Type B pancreatic cell (in vitro differentiated cells): ENCODE data around the gene NOL9. TPM values are rescaled to one million over a fixed set of nuclear protein-coding genes. Genes with fewer than 3 reads are reported as not detected.

Experiments used
- DNase-seq: peaks from one replicate; pipeline ENCODE4 v3.0.0; 2021; ENCODE audit warnings: mixed read lengths; ENCODE audit not compliant: unreplicated experiment; ENCODE audit errors: extremely low spot score
- H3K27ac Mint-ChIP-seq: 2 replicates; pipeline ENCODE4 v1.8.0; 2021; ENCODE audit warnings: mild to moderate bottlenecking, mixed read lengths
- H3K27me3 Mint-ChIP-seq: 2 replicates; pipeline ENCODE4 v1.8.0; 2021; ENCODE audit warnings: mixed read lengths
- H3K36me3 Mint-ChIP-seq: 2 replicates; pipeline ENCODE4 v1.8.0; 2021; ENCODE audit warnings: mixed read lengths
- H3K4me1 Mint-ChIP-seq: one replicate; pipeline ENCODE4 v1.8.0; 2021; ENCODE audit warnings: mixed read lengths; ENCODE audit not compliant: unreplicated experiment
- H3K4me3 Mint-ChIP-seq: 2 replicates; pipeline ENCODE4 v1.8.0; 2021; ENCODE audit warnings: mild to moderate bottlenecking, mixed read lengths
- H3K9me3 Mint-ChIP-seq: 2 replicates; pipeline ENCODE4 v1.8.0; 2021; ENCODE audit warnings: mixed read lengths
- CTCF ChIP-seq: fragments of 200-600 bp; sonication (generic); conservative IDR thresholded peaks from 2 replicates; pipeline ENCODE4 v1.5.0; 2021; ENCODE audit warnings: antibody characterized with exemption, mild to moderate bottlenecking
- total RNA-seq: library from RNA; stranded (reverse); gene quantifications from 2 replicates; pipeline ENCODE4 v1.2.1, GENCODE V29; 2021; ENCODE audit warnings: low replicate concordance

Gene NOL9
- total RNA-seq, 1 donor from 2014 or later: 43.0 TPM

- Mint-ChIP-seq H3K27me3 (no peaks in the 10 kb centered on the region), H3K36me3 (no peaks in the 10 kb centered on the region), H3K9me3 (no peaks in the 10 kb centered on the region), H3K4me3 (no peak overlapping the region), H3K4me1 (peaks cover 10% of the 10 kb centered on the region), H3K27ac (peak overlapping the region; percentile 41)
- no peak for DNase-seq
- no peak for TF ChIP-seq CTCF
Measured at GRCh38 chr1:6512908-6513280, 41.4 kb downstream of the NOL9 start.

GRCh38 chr1:6512245-6512907 is 41.9 kb downstream of the NOL9 start:
- Mint-ChIP-seq H3K27me3 (no peaks in the 10 kb centered on the region), H3K4me3 (no peak overlapping the region), H3K27ac (no peak overlapping the region), H3K9me3 (no peaks in the 10 kb centered on the region), H3K4me1 (peaks cover 6% of the 10 kb centered on the region), H3K36me3 (no peaks in the 10 kb centered on the region)
- no peak for DNase-seq
- TF ChIP-seq CTCF: no peak

GRCh38 chr1:6511561-6512244 is 42.6 kb downstream of the NOL9 start:
- no peaks in the 10 kb centered on the region for H3K27me3 Mint-ChIP-seq
- H3K4me3 Mint-ChIP-seq: no peak overlapping the region
- no peak overlapping the region for H3K27ac Mint-ChIP-seq
- H3K9me3 Mint-ChIP-seq: no peaks in the 10 kb centered on the region
- DNase-seq: no peak
- peaks cover 10% of the 10 kb centered on the region for H3K4me1 Mint-ChIP-seq
- no peak for TF ChIP-seq CTCF
- H3K36me3 Mint-ChIP-seq: no peaks in the 10 kb centered on the region

- Mint-ChIP-seq H3K4me3 (no peak overlapping the region), H3K9me3 (no peaks in the 10 kb centered on the region), H3K36me3 (no peaks in the 10 kb centered on the region), H3K27ac (no peak overlapping the region), H3K4me1 (peaks cover 13% of the 10 kb centered on the region), H3K27me3 (no peaks in the 10 kb centered on the region)
- no peak for DNase-seq
- no peak for TF ChIP-seq CTCF
Measured at GRCh38 chr1:6511056-6511455, 43.3 kb downstream of the NOL9 start.

- Mint-ChIP-seq H3K4me1 (peaks cover 13% of the 10 kb centered on the region), H3K4me3 (no peak overlapping the region), H3K27ac (no peak overlapping the region), H3K27me3 (no peaks in the 10 kb centered on the region), H3K36me3 (no peaks in the 10 kb centered on the region), H3K9me3 (no peaks in the 10 kb centered on the region)
- DNase-seq: no peak
- no peak for TF ChIP-seq CTCF
Measured at GRCh38 chr1:6510493-6510892, 43.8 kb downstream of the NOL9 start.
